GM13977 (cell line): ENCODE data around the gene ENO2.

Source experiments
- DNase-seq: peaks from one replicate; pipeline ENCODE4 v3.0.0; 2012; ENCODE audit warnings: low spot score
- in situ Hi-C: fragments of 300-500 bp; cut with MboI; formaldehyde crosslinking; loops from one replicate; pipeline ENCODE4 v1.12.0; 2022; ENCODE audit warnings: low sequenced_read_pairs, low pct_unique_long_range_greater_than_20kb, mixed read lengths, inconsistent platforms; ENCODE audit not compliant: unreplicated experiment
- TF ChIP-seq, protein P1 (sequence below): IDR thresholded peaks from 2 replicates; pipeline ENCODE4 v1.5.1; 2012; ENCODE audit warnings: mild to moderate bottlenecking, control low read depth; ENCODE audit not compliant: insufficient read depth; ENCODE audit errors: extremely low read depth, missing control alignments

Gene ENO2

GRCh38 chr12:6962285-6963015 lies 48.1 kb downstream of the ENO2 start:
- TF ChIP-seq, protein P1, sequence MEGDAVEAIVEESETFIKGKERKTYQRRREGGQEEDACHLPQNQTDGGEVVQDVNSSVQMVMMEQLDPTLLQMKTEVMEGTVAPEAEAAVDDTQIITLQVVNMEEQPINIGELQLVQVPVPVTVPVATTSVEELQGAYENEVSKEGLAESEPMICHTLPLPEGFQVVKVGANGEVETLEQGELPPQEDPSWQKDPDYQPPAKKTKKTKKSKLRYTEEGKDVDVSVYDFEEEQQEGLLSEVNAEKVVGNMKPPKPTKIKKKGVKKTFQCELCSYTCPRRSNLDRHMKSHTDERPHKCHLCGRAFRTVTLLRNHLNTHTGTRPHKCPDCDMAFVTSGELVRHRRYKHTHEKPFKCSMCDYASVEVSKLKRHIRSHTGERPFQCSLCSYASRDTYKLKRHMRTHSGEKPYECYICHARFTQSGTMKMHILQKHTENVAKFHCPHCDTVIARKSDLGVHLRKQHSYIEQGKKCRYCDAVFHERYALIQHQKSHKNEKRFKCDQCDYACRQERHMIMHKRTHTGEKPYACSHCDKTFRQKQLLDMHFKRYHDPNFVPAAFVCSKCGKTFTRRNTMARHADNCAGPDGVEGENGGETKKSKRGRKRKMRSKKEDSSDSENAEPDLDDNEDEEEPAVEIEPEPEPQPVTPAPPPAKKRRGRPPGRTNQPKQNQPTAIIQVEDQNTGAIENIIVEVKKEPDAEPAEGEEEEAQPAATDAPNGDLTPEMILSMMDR, result no peak
- in situ Hi-C loops, result no loop called here
- DNase-seq, result no peak

DNA sequence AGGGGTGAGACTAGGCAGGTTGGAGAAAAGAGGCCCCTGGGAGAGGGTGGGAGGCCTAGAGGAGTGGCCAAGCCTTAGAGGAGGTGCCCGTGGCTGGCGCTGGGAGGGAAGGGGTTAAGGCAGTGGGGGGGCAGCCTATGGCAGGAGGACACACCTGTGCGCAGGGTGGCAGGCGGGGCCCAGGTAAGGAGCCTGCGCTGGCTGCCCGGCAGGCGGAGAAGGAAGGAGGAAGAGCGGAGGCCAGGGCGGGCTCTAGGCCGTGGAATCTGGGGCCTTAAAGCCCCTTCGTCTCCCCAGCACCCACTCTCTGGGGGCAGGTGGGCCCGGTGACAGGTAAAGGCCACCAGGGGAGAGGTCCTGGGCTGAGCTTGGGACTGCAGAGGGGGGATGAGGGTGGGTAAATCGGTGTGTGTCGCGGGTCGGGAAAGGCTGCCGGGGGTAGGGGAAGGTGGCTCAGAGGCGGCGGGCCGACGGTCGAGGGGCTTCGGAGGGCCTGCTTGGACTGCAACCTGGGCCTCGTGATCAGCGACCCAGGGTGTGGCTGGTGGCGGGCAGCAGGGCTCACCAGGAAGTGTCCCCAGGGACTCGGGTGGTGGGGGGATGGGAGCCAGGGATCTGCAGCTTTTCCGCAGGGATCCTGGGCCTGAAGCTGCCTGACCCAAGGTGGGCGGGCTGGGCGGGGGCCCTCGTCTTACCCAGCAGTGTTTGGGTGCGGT lies 48.8 kb downstream of the ENO2 start:
- in situ Hi-C loops, result no loop called here
- no peak for DNase-seq
- TF ChIP-seq, protein P1, result no peak

GRCh38 chr12:6963791-6964413 lies 49.5 kb downstream of the ENO2 start:
- no peak for DNase-seq
- TF ChIP-seq, protein P1, result no peak
- in situ Hi-C loops, result no loop called here

DNA sequence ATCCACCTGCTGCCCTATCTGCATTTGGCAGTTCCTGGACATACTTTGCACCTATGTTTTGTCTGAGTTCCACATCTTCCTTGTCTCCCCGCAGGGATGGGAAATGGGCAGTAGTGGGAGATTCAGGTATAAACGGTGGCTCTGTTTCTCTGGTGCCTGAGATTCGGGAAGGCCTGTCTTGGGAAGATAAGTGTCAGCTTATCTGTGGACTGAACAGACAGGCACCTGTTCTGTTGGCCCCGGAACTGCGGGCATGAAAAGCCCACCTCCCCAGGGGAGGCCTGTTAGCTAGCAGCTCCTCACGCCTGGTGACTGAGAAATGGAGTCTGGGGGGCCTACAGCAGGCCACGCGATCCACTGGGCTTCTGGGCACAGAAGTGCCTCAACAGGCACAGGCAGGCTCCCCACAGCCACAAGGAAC lies 50.2 kb downstream of the ENO2 start:
- TF ChIP-seq, protein P1, result no peak
- in situ Hi-C loops, result no loop called here
- DNase-seq, result no peak

- in situ Hi-C loops, result no loop called here
- TF ChIP-seq, protein P1, result peak; percentile 91
- DNase-seq, result peak; percentile 88
These were observed 50.8 kb downstream of the ENO2 start for GRCh38 chr12:6965026-6965661.

- DNase-seq, result no peak
- in situ Hi-C loops, result no loop called here
- TF ChIP-seq, protein P1, result no peak
These were observed 51.3 kb downstream of the ENO2 start for GRCh38 chr12:6965714-6966113.
